Measurements from ENCODE around the gene RASGRF2. TPM values are rescaled to one million over a fixed set of nuclear protein-coding genes. Genes with fewer than 3 reads are reported as not detected.

The RASGRF2 gene
- total RNA-seq, 1 donor from 2014 or later: 4.8 TPM

GRCh38 chr5:80958616-80959015 is 1.5 kb upstream of the RASGRF2 start:
- no peaks in the 10 kb centered on the region for H3K9me3 ChIP-seq (replicated peaks)
- intact Hi-C loops (cut with micrococcal nuclease): no loop called here
- H3K27me3 ChIP-seq (ENCODE audit: low read depth): peaks cover 93% of the 10 kb centered on the region
- TF ChIP-seq CTCF (IDR thresholded peaks at IDR 0.05; ENCODE audit: borderline replicate concordance): no peak
- no peak for DNase-seq
- H3K27ac ChIP-seq (replicated peaks): no peak overlapping the region
- no peak overlapping the region for H3K4me3 ChIP-seq
- H3K36me3 ChIP-seq: no peaks in the 10 kb centered on the region
- peaks cover 15% of the 10 kb centered on the region for H3K4me1 ChIP-seq

- H3K27ac ChIP-seq (replicated peaks): no peak overlapping the region
- H3K27me3 ChIP-seq (ENCODE audit: low read depth): peaks cover 91% of the 10 kb centered on the region
- no peak overlapping the region for H3K4me3 ChIP-seq
- no peak for TF ChIP-seq CTCF (IDR thresholded peaks at IDR 0.05; ENCODE audit: borderline replicate concordance)
- H3K9me3 ChIP-seq (replicated peaks): no peaks in the 10 kb centered on the region
- no peaks in the 10 kb centered on the region for H3K36me3 ChIP-seq
- H3K4me1 ChIP-seq: peaks cover 15% of the 10 kb centered on the region
- DNase-seq: no peak
- intact Hi-C loops (cut with micrococcal nuclease): no loop called here
These were observed 1.0 kb upstream of the RASGRF2 start for GRCh38 chr5:80959138-80959537.

DNA sequence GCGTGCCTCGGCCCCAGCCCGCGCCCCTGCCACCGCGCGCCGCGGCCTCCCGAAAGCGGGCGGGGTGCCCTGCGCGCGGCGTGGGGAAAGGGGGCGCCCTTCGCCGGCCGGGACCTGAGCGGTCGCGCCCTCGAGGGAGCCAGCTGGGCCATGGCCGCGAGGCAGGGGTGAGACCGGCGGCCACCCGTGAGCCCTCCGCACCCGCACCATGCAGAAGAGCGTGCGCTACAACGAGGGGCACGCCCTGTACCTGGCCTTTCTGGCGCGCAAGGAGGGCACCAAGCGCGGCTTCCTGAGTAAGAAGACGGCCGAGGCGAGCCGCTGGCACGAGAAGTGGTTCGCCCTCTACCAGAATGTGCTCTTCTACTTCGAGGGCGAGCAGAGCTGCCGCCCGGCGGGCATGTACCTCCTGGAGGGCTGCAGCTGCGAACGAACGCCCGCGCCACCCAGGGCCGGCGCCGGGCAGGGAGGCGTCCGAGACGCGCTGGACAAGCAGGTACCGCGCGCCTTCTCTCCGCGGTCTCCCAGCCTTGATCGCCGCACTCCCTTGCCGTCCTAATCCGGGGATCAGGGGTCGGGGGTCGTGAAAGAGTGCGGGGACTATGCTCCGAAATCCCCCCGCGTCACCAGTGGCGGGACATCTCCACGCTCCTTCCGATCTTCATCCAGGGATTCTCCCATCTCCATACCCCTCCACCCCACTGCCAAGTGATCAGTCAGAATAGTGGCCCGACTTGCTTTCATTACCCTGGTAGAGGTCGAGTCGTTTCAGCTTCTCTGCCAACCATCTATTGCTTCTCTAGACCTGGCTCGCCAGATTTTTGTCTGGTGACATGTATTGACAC is 590 bp downstream of the RASGRF2 start:
- Histone ChIP-seq H3K4me1 (peaks cover 15% of the 10 kb centered on the region), H3K9me3 (replicated peaks) (no peaks in the 10 kb centered on the region), H3K4me3 (peak overlapping the region; percentile 73), H3K36me3 (no peaks in the 10 kb centered on the region), H3K27me3 (ENCODE audit: low read depth) (peaks cover 86% of the 10 kb centered on the region), H3K27ac (replicated peaks) (peak overlapping the region; percentile 86)
- peak; percentile 40 for TF ChIP-seq CTCF (IDR thresholded peaks at IDR 0.05; ENCODE audit: borderline replicate concordance)
- intact Hi-C loops (cut with micrococcal nuclease): no loop called here
- DNase-seq: peak; percentile 28

- intact Hi-C loops (cut with micrococcal nuclease): no loop called here
- Histone ChIP-seq H3K27me3 (ENCODE audit: low read depth) (peaks cover 79% of the 10 kb centered on the region), H3K36me3 (no peaks in the 10 kb centered on the region), H3K27ac (replicated peaks) (peak overlapping the region; percentile 86), H3K9me3 (replicated peaks) (no peaks in the 10 kb centered on the region), H3K4me1 (peaks cover 16% of the 10 kb centered on the region), H3K4me3 (peak overlapping the region; percentile 73)
- TF ChIP-seq CTCF (IDR thresholded peaks at IDR 0.05; ENCODE audit: borderline replicate concordance): no peak
- no peak for DNase-seq
These were observed 1.5 kb downstream of the RASGRF2 start for GRCh38 chr5:80961376-80962281.

- H3K9me3 ChIP-seq (replicated peaks): no peaks in the 10 kb centered on the region
- intact Hi-C loops (cut with micrococcal nuclease): no loop called here
- TF ChIP-seq CTCF (IDR thresholded peaks at IDR 0.05; ENCODE audit: borderline replicate concordance): no peak
- no peak for DNase-seq
- H3K27me3 ChIP-seq (ENCODE audit: low read depth): peaks cover 67% of the 10 kb centered on the region
- H3K27ac ChIP-seq (replicated peaks): peak overlapping the region; percentile 86
- H3K36me3 ChIP-seq: no peaks in the 10 kb centered on the region
- peak overlapping the region; percentile 73 for H3K4me3 ChIP-seq
- H3K4me1 ChIP-seq: peaks cover 28% of the 10 kb centered on the region
These were observed 2.7 kb downstream of the RASGRF2 start for GRCh38 chr5:80962630-80963520.
